H1 (cell line): ENCODE measurements around the gene DND1. TPM values are rescaled to one million over a fixed set of nuclear protein-coding genes. Genes with fewer than 3 reads are reported as not detected.

Source experiments
- POU5F1 ChIP-seq: IDR thresholded peaks from 2 replicates; pipeline ENCODE4 v1.6.1; 2011; ENCODE audit warnings: low read depth, mild to moderate bottlenecking, low read length, moderate library complexity
- RNF2 ChIP-seq: fragments of 200-900, 300-1000 bp; sonication (generic); IDR thresholded peaks from 2 replicates; pipeline ENCODE4 v1.7.1; 2016; ENCODE audit warnings: borderline replicate concordance, low read depth, mild to moderate bottlenecking, antibody characterized with exemption, low read length; ENCODE audit not compliant: poor library complexity, severe bottlenecking; ENCODE audit errors: missing control alignments
- ZNF274 ChIP-seq: IDR thresholded peaks from 2 replicates; pipeline ENCODE4 v1.7.0; 2012; ENCODE audit warnings: low read length, borderline replicate concordance; ENCODE audit errors: extremely low read depth
- polyA plus RNA-seq, 7 experiments: library from polyadenylated mRNA; depleted of rRNA in 3 of 7; stranded (reverse) in 5 of 7; unstranded in 2 of 7; fragments of >200 nt in 5 of 7; fragments of 200-250 nt in 2 of 7; gene quantifications; 1 replicate in 5 of 7; 2 replicates in 1 of 7; 4 replicates in 1 of 7; pipeline versions ENCODE4 v1.2.1 to v1.2.3, GENCODE V29; 2011 to 2013; ENCODE audit warnings: missing spikeins in 2 of 7, mixed read lengths in 2 of 7
- total RNA-seq: library from RNA; stranded (reverse); fragmentation: NEBNext Ultra II Directional; extraction: Animal tissue kit (Norgen Biotek cat#: 25700); gene quantifications from 2 replicates; pipeline ENCODE4 v1.2.1, GENCODE V29; 2021

Gene DND1
- total and polyA plus RNA-seq, 2 of the 8 experiments (the other 6 are each of a cell fraction or from before 2014, with no cell fraction given): 0.41 to 2.1 TPM

- TF ChIP-seq RNF2 (no peak), ZNF274 (no peak), POU5F1 (no peak)
These were observed 40.9 kb downstream of the DND1 start (continued) for GRCh38 chr5:140632366-140633020.
